ENCODE results near the gene TSGA10.

Gene TSGA10

DNA sequence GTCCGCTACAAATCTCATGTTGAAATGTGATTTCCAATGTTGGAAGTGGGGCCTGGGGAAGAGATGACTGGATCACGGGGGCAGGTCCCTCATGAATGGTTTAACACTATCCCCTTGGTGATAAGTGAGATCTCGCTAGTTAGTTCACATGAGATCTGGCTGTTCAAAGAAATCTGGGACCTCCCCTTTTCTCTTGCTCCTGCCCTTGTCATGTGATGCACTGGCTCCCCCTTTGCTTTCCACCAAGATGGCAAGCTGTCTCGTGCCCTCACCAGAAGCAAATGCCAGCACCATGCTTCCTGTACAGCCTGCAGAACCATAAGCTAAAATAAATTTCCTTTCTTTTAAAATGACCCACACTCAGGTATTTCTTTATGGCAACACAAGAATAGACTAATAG is 70.5 kb downstream of the TSGA10 start:
- TF ChIP-seq, protein P1, sequence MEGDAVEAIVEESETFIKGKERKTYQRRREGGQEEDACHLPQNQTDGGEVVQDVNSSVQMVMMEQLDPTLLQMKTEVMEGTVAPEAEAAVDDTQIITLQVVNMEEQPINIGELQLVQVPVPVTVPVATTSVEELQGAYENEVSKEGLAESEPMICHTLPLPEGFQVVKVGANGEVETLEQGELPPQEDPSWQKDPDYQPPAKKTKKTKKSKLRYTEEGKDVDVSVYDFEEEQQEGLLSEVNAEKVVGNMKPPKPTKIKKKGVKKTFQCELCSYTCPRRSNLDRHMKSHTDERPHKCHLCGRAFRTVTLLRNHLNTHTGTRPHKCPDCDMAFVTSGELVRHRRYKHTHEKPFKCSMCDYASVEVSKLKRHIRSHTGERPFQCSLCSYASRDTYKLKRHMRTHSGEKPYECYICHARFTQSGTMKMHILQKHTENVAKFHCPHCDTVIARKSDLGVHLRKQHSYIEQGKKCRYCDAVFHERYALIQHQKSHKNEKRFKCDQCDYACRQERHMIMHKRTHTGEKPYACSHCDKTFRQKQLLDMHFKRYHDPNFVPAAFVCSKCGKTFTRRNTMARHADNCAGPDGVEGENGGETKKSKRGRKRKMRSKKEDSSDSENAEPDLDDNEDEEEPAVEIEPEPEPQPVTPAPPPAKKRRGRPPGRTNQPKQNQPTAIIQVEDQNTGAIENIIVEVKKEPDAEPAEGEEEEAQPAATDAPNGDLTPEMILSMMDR (IDR thresholded peaks at IDR 0.05) = no peak

DNA sequence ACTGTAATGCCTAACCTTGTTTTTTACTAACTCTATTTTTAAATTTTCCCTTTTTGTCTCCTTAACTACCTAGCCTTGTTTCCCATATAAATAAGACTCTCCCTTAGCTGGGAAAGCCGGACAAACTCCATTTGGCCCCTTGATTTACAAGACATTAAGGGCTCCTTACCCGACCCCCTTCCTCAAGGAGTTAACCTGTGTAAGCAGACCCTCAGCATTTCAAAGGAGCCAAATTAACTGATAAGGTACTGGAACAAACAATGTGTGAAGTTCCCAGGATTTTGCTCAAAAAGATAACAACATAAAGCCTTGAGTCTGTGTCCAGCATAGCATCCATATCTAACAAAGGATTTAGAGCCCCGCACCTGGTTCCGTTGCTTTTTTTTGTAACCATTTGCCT is 72.9 kb downstream of the TSGA10 start:
- TF ChIP-seq, protein P1 (IDR thresholded peaks at IDR 0.05) = no peak

DNA sequence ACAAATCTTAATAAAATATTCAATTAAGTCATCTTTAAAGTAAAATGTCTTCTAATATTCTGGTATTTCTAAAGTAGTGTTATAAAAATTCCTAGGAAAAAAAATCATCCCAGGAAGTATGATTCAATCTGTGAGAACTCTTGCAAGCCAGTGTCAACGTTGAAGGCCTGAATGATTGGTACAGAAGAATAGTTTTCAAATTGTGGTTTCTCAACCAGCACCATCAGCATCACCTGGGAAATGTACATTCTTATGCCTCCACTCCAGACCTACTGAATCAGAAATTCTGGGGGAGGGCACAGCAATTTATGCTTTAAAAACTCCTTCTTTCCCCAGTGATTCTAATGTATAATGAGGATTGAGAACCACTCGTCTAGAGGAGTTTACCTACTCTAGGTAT is 75.5 kb downstream of the TSGA10 start:
- TF ChIP-seq, protein P1 (IDR thresholded peaks at IDR 0.05) = no peak

- TF ChIP-seq, protein P1 (IDR thresholded peaks at IDR 0.05) = no peak
Observed at GRCh38 chr2:99072551-99072950, 82.2 kb downstream of the TSGA10 start.

GRCh38 chr2:99067871-99068625 is 86.7 kb downstream of the TSGA10 start:
- TF ChIP-seq, protein P1 (IDR thresholded peaks at IDR 0.05) = no peak

DNA sequence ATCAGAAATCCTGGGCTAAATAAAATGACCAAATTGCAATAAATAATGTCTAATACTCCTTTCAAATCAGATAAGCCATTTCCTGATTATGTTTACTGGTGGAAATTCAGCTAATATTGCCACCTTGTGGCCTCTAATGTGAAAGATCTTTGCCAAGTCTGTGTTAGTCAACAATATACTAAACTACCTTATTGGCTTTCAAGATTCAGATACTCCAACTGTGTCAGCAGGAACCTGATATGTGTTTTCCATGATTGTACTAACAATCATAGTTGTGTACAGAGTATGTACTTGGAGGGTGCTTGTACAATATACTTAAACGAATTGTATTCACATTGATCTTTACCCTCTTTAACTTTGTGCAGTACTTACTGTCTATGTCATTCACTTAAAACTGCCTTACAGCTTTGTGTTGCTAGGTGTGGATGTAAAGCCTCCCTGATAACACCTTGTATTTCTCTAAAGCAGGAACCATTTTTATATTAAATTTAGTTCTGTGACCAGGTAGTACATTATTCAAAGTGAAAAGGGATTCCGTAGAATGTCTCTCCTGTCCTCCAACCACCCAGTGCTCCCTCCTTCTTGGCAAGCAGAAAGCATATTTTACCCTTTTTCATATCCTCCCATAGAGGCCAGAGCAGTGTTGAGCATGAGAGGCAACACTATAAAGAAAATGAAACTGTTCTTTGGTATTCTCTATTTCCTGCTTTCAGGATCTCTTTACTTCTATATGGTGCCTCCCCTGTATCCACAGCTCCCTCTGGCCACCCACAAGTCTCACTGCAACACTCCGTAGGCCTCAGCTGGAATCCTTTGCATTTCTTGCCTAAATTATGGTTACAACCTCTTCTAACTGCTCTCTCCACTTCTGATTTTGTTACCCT is 88.4 kb downstream of the TSGA10 start:
- TF ChIP-seq, protein P1 (IDR thresholded peaks at IDR 0.05) = peak; percentile 52; the same call in 1 of the 2 replicates

DNA sequence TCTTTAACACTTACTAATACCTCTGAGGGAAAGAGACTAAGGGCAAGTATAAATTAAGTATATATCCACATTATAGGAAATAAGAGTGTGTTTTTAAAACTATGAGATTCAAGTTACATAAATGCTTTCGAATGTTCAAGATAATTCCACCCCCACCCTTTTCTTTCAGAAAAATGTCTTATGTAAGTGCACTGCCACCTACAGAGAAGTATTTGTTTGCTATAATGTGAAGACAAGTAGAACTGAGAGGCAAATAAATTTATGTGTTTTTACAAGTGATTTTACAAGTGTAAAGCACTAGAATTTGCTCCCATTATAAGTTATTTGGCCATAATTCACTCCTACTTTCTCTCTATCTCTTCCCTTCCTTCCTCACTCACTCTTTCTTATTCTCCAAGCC is 118.8 kb downstream of the TSGA10 start:
- TF ChIP-seq, protein P1 (IDR thresholded peaks at IDR 0.05) = peak; percentile 14; the same call in 1 of the 2 replicates

Data from LNCAP (cell line).